H9 (cell line): ENCODE data around the gene CLINT1. TPM values are rescaled to one million over a fixed set of nuclear protein-coding genes. Genes with fewer than 3 reads are reported as not detected.

Experiments
- DNase-seq: peaks from one replicate; pipeline ENCODE4 v3.0.0-alpha.2; 2017
- H2AFZ ChIP-seq: one replicate; pipeline ENCODE4 v1.6.1; 2013; ENCODE audit warnings: mild to moderate bottlenecking, low read length, control low read depth, moderate library complexity
- H2AK5ac ChIP-seq: 2 replicates; pipeline ENCODE4 v1.6.1; 2013; ENCODE audit warnings: low read length, control low read depth, mixed read lengths; ENCODE audit not compliant: insufficient read length
- H2BK120ac ChIP-seq: one replicate; pipeline ENCODE4 v1.6.1; 2013; ENCODE audit warnings: low read depth, mild to moderate bottlenecking, low read length, control low read depth, inconsistent platforms; ENCODE audit not compliant: poor library complexity, severe bottlenecking
- H2BK12ac ChIP-seq: 2 replicates; pipeline ENCODE4 v1.6.1; 2013; ENCODE audit warnings: low read length, control low read depth, mixed read lengths, low read depth; ENCODE audit not compliant: insufficient read length
- H2BK15ac ChIP-seq: 2 replicates; pipeline ENCODE4 v1.6.1; 2013; ENCODE audit warnings: low read depth, low read length, control low read depth
- H2BK20ac ChIP-seq: one replicate; pipeline ENCODE4 v1.6.1; 2013; ENCODE audit warnings: low read depth, mild to moderate bottlenecking, low read length, control low read depth, inconsistent platforms; ENCODE audit not compliant: poor library complexity, severe bottlenecking
- H2BK5ac ChIP-seq: 2 replicates; pipeline ENCODE4 v1.6.1; 2013; ENCODE audit warnings: low read length, control low read depth, mixed read lengths; ENCODE audit not compliant: insufficient read length
- H3K14ac ChIP-seq: 2 replicates; pipeline ENCODE4 v1.6.1; 2013; ENCODE audit warnings: low read length, control low read depth; ENCODE audit not compliant: insufficient read depth
- H3K18ac ChIP-seq: 2 replicates; pipeline ENCODE4 v1.6.1; 2013; ENCODE audit warnings: low read depth, mild to moderate bottlenecking, mixed read lengths, low read length, control low read depth; ENCODE audit not compliant: insufficient read length
- H3K23ac ChIP-seq: 2 replicates; pipeline ENCODE4 v1.6.1; 2013; ENCODE audit warnings: low read length, control low read depth, mixed read lengths, low read depth; ENCODE audit not compliant: insufficient read length
- H3K23me2 ChIP-seq: 2 replicates; pipeline ENCODE4 v1.6.1; 2013; ENCODE audit warnings: low read depth, mild to moderate bottlenecking, mixed read lengths, low read length, control low read depth; ENCODE audit not compliant: insufficient read length, poor library complexity, severe bottlenecking
- H3K27ac ChIP-seq: 2 replicates; pipeline ENCODE4 v1.5.1; 2013; ENCODE audit warnings: low read length, control low read depth, mixed read lengths, low read depth; ENCODE audit not compliant: insufficient read length
- H3K27me3 ChIP-seq: 2 replicates; pipeline ENCODE4 v1.6.1; 2013; ENCODE audit warnings: low read length, control low read depth, inconsistent platforms; ENCODE audit not compliant: insufficient read depth
- H3K4ac ChIP-seq: 2 replicates; pipeline ENCODE4 v1.6.1; 2013; ENCODE audit warnings: low read depth, mild to moderate bottlenecking, control low read depth, inconsistent platforms, low read length, moderate library complexity
- H3K4me1 ChIP-seq: 2 replicates; pipeline ENCODE4 v1.6.1; 2013; ENCODE audit warnings: low read length, control low read depth, inconsistent platforms; ENCODE audit not compliant: insufficient read depth
- H3K4me2 ChIP-seq: 2 replicates; pipeline ENCODE4 v1.6.1; 2013; ENCODE audit warnings: low read length, control low read depth, mixed read lengths; ENCODE audit not compliant: insufficient read length, insufficient read depth
- H3K56ac ChIP-seq: 2 replicates; pipeline ENCODE4 v1.6.1; 2013; ENCODE audit warnings: low read depth, mild to moderate bottlenecking, mixed read lengths, low read length, control low read depth; ENCODE audit not compliant: insufficient read length
- H3K79me1 ChIP-seq: 2 replicates; pipeline ENCODE4 v1.6.1; 2013; ENCODE audit warnings: low read depth, mild to moderate bottlenecking, moderate library complexity, low read length, control low read depth, inconsistent platforms; ENCODE audit not compliant: insufficient read depth, poor library complexity, severe bottlenecking
- H3K79me2 ChIP-seq: 2 replicates; pipeline ENCODE4 v1.6.1; 2013; ENCODE audit warnings: low read length, control low read depth, inconsistent platforms; ENCODE audit not compliant: insufficient read depth
- H3K9ac ChIP-seq: 2 replicates; pipeline ENCODE4 v1.6.1; 2013; ENCODE audit warnings: low read length, control low read depth, mixed read lengths; ENCODE audit not compliant: insufficient read length; ENCODE audit errors: extremely low read depth
- H3K9me3 ChIP-seq: one replicate; pipeline ENCODE4 v1.6.1; 2013; ENCODE audit warnings: low read depth, low read length, inconsistent platforms; ENCODE audit not compliant: control insufficient read depth
- H3T11ph ChIP-seq: one replicate; pipeline ENCODE4 v1.6.1; 2013; ENCODE audit warnings: mild to moderate bottlenecking, low read length, control low read depth, inconsistent platforms
- H4K20me1 ChIP-seq: one replicate; pipeline ENCODE4 v1.6.1; 2013; ENCODE audit not compliant: control insufficient read depth, insufficient read length, insufficient read depth
- H4K5ac ChIP-seq: 2 replicates; pipeline ENCODE4 v1.6.1; 2013; ENCODE audit warnings: low read depth, mild to moderate bottlenecking, mixed read lengths, low read length, control low read depth; ENCODE audit not compliant: insufficient read length
- H4K8ac ChIP-seq: replicated peaks from 2 replicates; pipeline ENCODE4 v1.6.1; 2013; ENCODE audit warnings: low read length, control low read depth, mixed read lengths, low read depth; ENCODE audit not compliant: insufficient read length
- H4K91ac ChIP-seq: 2 replicates; pipeline ENCODE4 v1.6.1; 2013; ENCODE audit warnings: low read depth, mild to moderate bottlenecking, moderate library complexity, mixed read lengths, low read length, control low read depth; ENCODE audit not compliant: insufficient read length
- H3K27ac Mint-ChIP-seq, 3 experiments: 2 replicates in 2 of 3; 3 replicates in 1 of 3; pipeline ENCODE4 v1.8.0; 2020 to 2021; ENCODE audit warnings: mixed read lengths in 3 of 3, mild to moderate bottlenecking in 1 of 3, moderate library complexity in 1 of 3
- H3K27me3 Mint-ChIP-seq: 2 replicates; pipeline ENCODE4 v1.8.0; 2021; ENCODE audit warnings: low read depth, mild to moderate bottlenecking, moderate library complexity, mixed read lengths
- H3K36me3 Mint-ChIP-seq, 3 experiments: 2 replicates in 2 of 3; 3 replicates in 1 of 3; pipeline ENCODE4 v1.8.0; 2020 to 2021; ENCODE audit warnings: low read depth in 3 of 3, mixed read lengths in 3 of 3; ENCODE audit not compliant: insufficient read depth in 1 of 3
- H3K4me1 Mint-ChIP-seq, 2 experiments: 2 replicates each; pipeline ENCODE4 v1.8.0; 2020; ENCODE audit warnings: mixed read lengths in 2 of 2
- H3K4me3 Mint-ChIP-seq, 2 experiments: 2 replicates in 1 of 2; 3 replicates in 1 of 2; pipeline ENCODE4 v1.8.0; 2020 to 2021; ENCODE audit warnings: mild to moderate bottlenecking in 2 of 2, mixed read lengths in 2 of 2, moderate library complexity in 1 of 2
- H3K9me3 Mint-ChIP-seq, 2 experiments: 2 replicates in 1 of 2; 3 replicates in 1 of 2; pipeline ENCODE4 v1.8.0; 2020; ENCODE audit warnings: mild to moderate bottlenecking in 2 of 2, mixed read lengths in 2 of 2, moderate library complexity in 1 of 2
- WGBS: extraction: QIAGEN DNeasy Blood & Tissue Kit; methylation state at CpG from one replicate; pipeline ENCODE4 v1.1.7; 2013; ENCODE audit warnings: missing lambda C conversion rate, low lambda C conversion rate, mixed read lengths; ENCODE audit not compliant: insufficient read length; ENCODE audit errors: extremely low coverage; 5-methylcytosine and 5-hydroxymethylcytosine counted together
- total RNA-seq: library from RNA; stranded (reverse); gene quantifications from 2 replicates; pipeline ENCODE4 v1.2.1, GENCODE V29; 2021
- TF ChIP-seq, protein P1 (sequence below): fragments of 200-600 bp; sonication (generic); conservative IDR thresholded peaks from 3 replicates; pipeline ENCODE4 v1.8.0; 2021; ENCODE audit warnings: antibody characterized with exemption, mild to moderate bottlenecking

CLINT1 gene
- total RNA-seq, 1 experiment from 2014 or later, result 79.1 TPM

DNA sequence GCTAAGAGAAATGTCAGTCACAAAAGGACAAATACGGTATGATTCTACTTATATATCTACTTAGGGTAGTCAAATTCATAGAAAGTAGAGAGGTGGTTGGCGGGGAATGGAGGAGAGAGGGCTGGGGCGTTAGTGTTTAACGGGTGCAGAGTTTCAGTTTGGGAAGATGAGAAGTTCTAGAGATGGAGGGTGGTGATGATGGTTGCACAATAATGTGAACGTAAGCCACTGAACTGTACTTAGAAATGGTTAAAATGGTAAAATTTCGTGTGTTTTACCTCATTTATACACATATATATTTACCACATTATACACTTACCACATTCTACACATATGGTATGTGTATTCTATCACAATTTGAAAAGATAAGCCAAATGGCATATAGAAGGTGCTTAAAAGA is 79.7 kb downstream of the CLINT1 start:
- no peak overlapping the region for H4K5ac ChIP-seq
- H3K4me1 ChIP-seq, result no peaks in the 10 kb centered on the region; the same call in 1 of the 2 replicates
- H3K4me2 ChIP-seq, result no peak overlapping the region
- H3K36me3 Mint-ChIP-seq, result no peaks in the 10 kb centered on the region
- H3K23ac ChIP-seq, result no peak overlapping the region
- H3K9me3 ChIP-seq, result no peaks in the 10 kb centered on the region
- no peak overlapping the region for H2BK12ac ChIP-seq
- H2BK15ac ChIP-seq, result no peak overlapping the region
- H3K14ac ChIP-seq, result no peak overlapping the region
- H4K20me1 ChIP-seq, result no peaks in the 10 kb centered on the region
- H3K27ac Mint-ChIP-seq, result no peak overlapping the region
- H4K91ac ChIP-seq, result no peak overlapping the region
- TF ChIP-seq, protein P1, sequence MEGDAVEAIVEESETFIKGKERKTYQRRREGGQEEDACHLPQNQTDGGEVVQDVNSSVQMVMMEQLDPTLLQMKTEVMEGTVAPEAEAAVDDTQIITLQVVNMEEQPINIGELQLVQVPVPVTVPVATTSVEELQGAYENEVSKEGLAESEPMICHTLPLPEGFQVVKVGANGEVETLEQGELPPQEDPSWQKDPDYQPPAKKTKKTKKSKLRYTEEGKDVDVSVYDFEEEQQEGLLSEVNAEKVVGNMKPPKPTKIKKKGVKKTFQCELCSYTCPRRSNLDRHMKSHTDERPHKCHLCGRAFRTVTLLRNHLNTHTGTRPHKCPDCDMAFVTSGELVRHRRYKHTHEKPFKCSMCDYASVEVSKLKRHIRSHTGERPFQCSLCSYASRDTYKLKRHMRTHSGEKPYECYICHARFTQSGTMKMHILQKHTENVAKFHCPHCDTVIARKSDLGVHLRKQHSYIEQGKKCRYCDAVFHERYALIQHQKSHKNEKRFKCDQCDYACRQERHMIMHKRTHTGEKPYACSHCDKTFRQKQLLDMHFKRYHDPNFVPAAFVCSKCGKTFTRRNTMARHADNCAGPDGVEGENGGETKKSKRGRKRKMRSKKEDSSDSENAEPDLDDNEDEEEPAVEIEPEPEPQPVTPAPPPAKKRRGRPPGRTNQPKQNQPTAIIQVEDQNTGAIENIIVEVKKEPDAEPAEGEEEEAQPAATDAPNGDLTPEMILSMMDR, result no peak
- H3K9ac ChIP-seq, result no peak overlapping the region
- H2BK5ac ChIP-seq, result no peak overlapping the region
- H3K27me3 ChIP-seq, result no peaks in the 10 kb centered on the region
- no peaks in the 10 kb centered on the region for H3K79me2 ChIP-seq
- H2AFZ ChIP-seq, result no peak overlapping the region
- H3K27ac ChIP-seq, result no peak overlapping the region
- H3K27me3 Mint-ChIP-seq, result no peaks in the 10 kb centered on the region; the same call in 1 of the 2 replicates
- H2BK120ac ChIP-seq, result no peak overlapping the region
- no peak overlapping the region for H3T11ph ChIP-seq
- H3K9me3 Mint-ChIP-seq, result no peaks in the 10 kb centered on the region
- H2BK20ac ChIP-seq, result no peak overlapping the region
- H3K56ac ChIP-seq, result no peak overlapping the region
- H3K4me1 Mint-ChIP-seq, result peaks cover 6% of the 10 kb centered on the region in 2 experiments
- H2AK5ac ChIP-seq, result no peak overlapping the region
- no peak for DNase-seq
- no peaks in the 10 kb centered on the region for H3K79me1 ChIP-seq
- no peak overlapping the region for H3K4ac ChIP-seq
- no CpG with 5 or more reads among the region's 6 CpGs for WGBS
- no peak overlapping the region for H3K18ac ChIP-seq
- no peak overlapping the region for H4K8ac ChIP-seq
- H3K23me2 ChIP-seq, result no peaks in the 10 kb centered on the region
- H3K4me3 Mint-ChIP-seq, result no peak overlapping the region
